ENCODE measurements around the gene GNA12. TPM values are rescaled to one million over a fixed set of nuclear protein-coding genes. Genes with fewer than 3 reads are reported as not detected.
"Not testable (repeated sequence)": the region's sequence is repeated elsewhere in the genome, so short reads cannot be mapped to it uniquely, and the experiment has no call there.

GNA12 gene
- polyA plus RNA-seq, 4 donors, result 3.4 to 27.2 (median 14.5) TPM

DNA sequence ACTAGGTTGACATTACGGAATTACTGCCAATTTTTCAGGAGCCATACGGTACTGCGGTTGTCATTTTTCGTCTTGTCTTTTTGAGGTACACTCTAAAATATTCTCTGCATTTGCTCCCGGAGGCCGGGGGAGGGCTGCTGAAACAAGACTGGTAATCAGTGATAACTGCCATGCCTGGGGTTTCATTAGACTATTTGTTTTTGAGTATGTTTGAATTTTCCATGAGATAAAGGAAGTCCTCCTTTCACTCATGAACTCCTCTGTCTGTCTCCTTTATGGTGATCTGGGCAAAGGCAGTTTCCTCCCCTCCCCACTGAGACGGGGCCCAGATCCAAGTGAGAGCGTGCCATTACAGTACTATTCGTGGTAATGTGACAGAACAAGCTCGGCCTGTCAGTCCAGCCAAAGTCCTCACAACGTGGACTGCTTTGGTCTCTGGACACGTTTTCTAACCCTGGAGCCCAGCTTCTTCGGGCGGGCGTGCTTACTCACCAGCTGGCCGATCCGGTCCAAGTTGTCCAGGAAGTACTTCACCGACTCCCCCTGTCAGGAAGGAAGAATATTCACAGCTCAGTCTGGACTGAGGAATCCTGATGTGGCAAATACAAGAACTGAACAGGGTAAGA, 111.0 kb downstream of the GNA12 start:
- peak overlapping the region in 2 of 3 donors; percentile 35 to 60 for H3K27ac ChIP-seq (ENCODE audit: low read depth in 1 of 3, low read length in 2 of 3)
- 53 to 61% (median 59%) methylated on average over 18 of the region's 18 CpGs for WGBS, 3 donors
- FAIRE-seq, result no peak
- peaks cover 0 to 56% (median 2%) of the 10 kb centered on the region in 3 donors for H3K36me3 ChIP-seq (ENCODE audit: control insufficient read depth in 3 of 3, insufficient read depth in 2 of 3, low read depth in 1 of 3, low read length in 3 of 3)
- DNase-seq, result peak; percentile 48 to 49
- peaks cover 0 to 8% of the 10 kb centered on the region in 2 donors for H3K9me3 ChIP-seq (ENCODE audit: control insufficient read depth in 2 of 2, insufficient read depth in 1 of 2, low read depth in 1 of 2, low read length in 1 of 2)
- no peak overlapping the region for H3K4me3 ChIP-seq (ENCODE audit: low read depth in 1 of 3, low read length in 3 of 3)
- H3K27me3 ChIP-seq (ENCODE audit: control insufficient read depth in 3 of 3, insufficient read depth in 3 of 3, low read length in 3 of 3), result no peaks in the 10 kb centered on the region
- H3K4me1 ChIP-seq (ENCODE audit: control insufficient read depth in 3 of 3, insufficient read depth in 2 of 3, low read depth in 1 of 3, low read length in 2 of 3), result peaks cover 0 to 3% (median 0%) of the 10 kb centered on the region in 3 donors

DNA sequence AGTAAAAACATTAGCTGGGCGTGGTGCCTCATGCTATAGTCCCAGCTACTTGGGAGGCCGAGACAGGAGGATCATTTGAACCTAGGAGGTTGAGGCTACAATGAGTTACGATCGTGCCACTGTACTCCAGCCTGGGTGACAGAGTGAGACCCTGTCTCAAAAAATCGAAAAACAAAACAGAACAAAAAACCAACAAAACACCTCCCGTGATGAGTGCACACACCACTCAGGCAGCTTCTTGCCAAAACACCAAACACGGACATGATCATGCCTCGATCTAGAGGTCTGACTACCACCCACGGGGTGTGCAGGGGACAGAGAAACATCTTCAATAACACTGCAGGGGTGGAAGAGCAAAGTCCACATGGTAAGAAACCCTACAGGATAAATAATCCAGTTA, 111.7 kb downstream of the GNA12 start:
- peaks cover 0 to 3% (median 0%) of the 10 kb centered on the region in 3 donors for H3K4me1 ChIP-seq (ENCODE audit: control insufficient read depth in 3 of 3, insufficient read depth in 2 of 3, low read depth in 1 of 3, low read length in 2 of 3)
- no peak overlapping the region for H3K4me3 ChIP-seq (ENCODE audit: low read depth in 1 of 3, low read length in 3 of 3)
- DNase-seq (no peak), FAIRE-seq (no peak)
- no peak overlapping the region for H3K27ac ChIP-seq (ENCODE audit: low read depth in 1 of 3, low read length in 2 of 3)
- H3K36me3 ChIP-seq (ENCODE audit: control insufficient read depth in 3 of 3, insufficient read depth in 2 of 3, low read depth in 1 of 3, low read length in 3 of 3), result peaks cover 0 to 60% (median 2%) of the 10 kb centered on the region in 3 donors
- no peaks in the 10 kb centered on the region for H3K27me3 ChIP-seq (ENCODE audit: control insufficient read depth in 3 of 3, insufficient read depth in 3 of 3, low read length in 3 of 3)
- WGBS, 3 donors, result 91 to 92% (median 91%) methylated on average over 9 of the region's 9 CpGs
- H3K9me3 ChIP-seq (ENCODE audit: control insufficient read depth in 2 of 2, insufficient read depth in 1 of 2, low read depth in 1 of 2, low read length in 1 of 2), result peaks cover 0 to 8% of the 10 kb centered on the region in 2 donors

- no peak for FAIRE-seq
- Histone ChIP-seq H3K36me3 (ENCODE audit: control insufficient read depth in 3 of 3, insufficient read depth in 2 of 3, low read depth in 1 of 3, low read length in 3 of 3) (peaks cover 0 to 64% (median 2%) of the 10 kb centered on the region in 3 donors), H3K4me1 (ENCODE audit: control insufficient read depth in 3 of 3, insufficient read depth in 2 of 3, low read depth in 1 of 3, low read length in 2 of 3) (peaks cover 0 to 3% (median 0%) of the 10 kb centered on the region in 3 donors), H3K4me3 (ENCODE audit: low read depth in 1 of 3, low read length in 3 of 3) (no peak overlapping the region), H3K27me3 (ENCODE audit: control insufficient read depth in 3 of 3, insufficient read depth in 3 of 3, low read length in 3 of 3) (no peaks in the 10 kb centered on the region), H3K27ac (ENCODE audit: low read depth in 1 of 3, low read length in 2 of 3) (no peak overlapping the region), H3K9me3 (ENCODE audit: control insufficient read depth in 2 of 2, insufficient read depth in 1 of 2, low read depth in 1 of 2, low read length in 1 of 2) (peaks cover 0 to 8% of the 10 kb centered on the region in 2 donors)
- no peak for DNase-seq
- 96% methylated on average over 45 of the region's 45 CpGs for WGBS, 3 donors
These were observed 113.0 kb downstream of the GNA12 start for GRCh38 chr7:2730846-2731770.

GRCh38 chr7:2729893-2730716, 114.0 kb downstream of the GNA12 start:
- no peak for FAIRE-seq

GRCh38 chr7:2729031-2729892, 114.8 kb downstream of the GNA12 start:
- Histone ChIP-seq H3K27me3 (ENCODE audit: control insufficient read depth in 3 of 3, insufficient read depth in 3 of 3, low read length in 3 of 3) (no peaks in the 10 kb centered on the region), H3K4me1 (ENCODE audit: control insufficient read depth in 3 of 3, insufficient read depth in 2 of 3, low read depth in 1 of 3, low read length in 2 of 3) (peaks cover 0 to 3% (median 0%) of the 10 kb centered on the region in 3 donors), H3K4me3 (ENCODE audit: low read depth in 1 of 3, low read length in 3 of 3) (no peak overlapping the region), H3K27ac (ENCODE audit: low read depth in 1 of 3, low read length in 2 of 3) (peak overlapping the region in 1 of 3 donors; percentile 57), H3K9me3 (ENCODE audit: control insufficient read depth in 2 of 2, insufficient read depth in 1 of 2, low read depth in 1 of 2, low read length in 1 of 2) (peaks cover 0 to 8% of the 10 kb centered on the region in 2 donors), H3K36me3 (ENCODE audit: control insufficient read depth in 3 of 3, insufficient read depth in 2 of 3, low read depth in 1 of 3, low read length in 3 of 3) (peaks cover 0 to 71% (median 2%) of the 10 kb centered on the region in 3 donors)
- 72 to 92% (median 86%) methylated on average over 37 of the region's 37 CpGs for WGBS, 3 donors
- DNase-seq (no peak), FAIRE-seq (no peak)

More at GRCh38 chr7:2729893-2730716, 114.0 kb downstream of the GNA12 start:
- Histone ChIP-seq H3K9me3 (ENCODE audit: control insufficient read depth in 2 of 2, insufficient read depth in 1 of 2, low read depth in 1 of 2, low read length in 1 of 2) (peaks cover 0 to 8% of the 10 kb centered on the region in 2 donors), H3K27ac (ENCODE audit: low read depth in 1 of 3, low read length in 2 of 3) (peak overlapping the region in 1 of 3 donors; percentile 57), H3K27me3 (ENCODE audit: control insufficient read depth in 3 of 3, insufficient read depth in 3 of 3, low read length in 3 of 3) (no peaks in the 10 kb centered on the region), H3K4me1 (ENCODE audit: control insufficient read depth in 3 of 3, insufficient read depth in 2 of 3, low read depth in 1 of 3, low read length in 2 of 3) (peaks cover 0 to 3% (median 0%) of the 10 kb centered on the region in 3 donors), H3K4me3 (ENCODE audit: low read depth in 1 of 3, low read length in 3 of 3) (no peak overlapping the region), H3K36me3 (ENCODE audit: control insufficient read depth in 3 of 3, insufficient read depth in 2 of 3, low read depth in 1 of 3, low read length in 3 of 3) (peaks cover 0 to 68% (median 2%) of the 10 kb centered on the region in 3 donors)
- DNase-seq, result no peak
- WGBS, 3 donors, result 78 to 91% (median 88%) methylated on average over 33 of the region's 33 CpGs

DNA sequence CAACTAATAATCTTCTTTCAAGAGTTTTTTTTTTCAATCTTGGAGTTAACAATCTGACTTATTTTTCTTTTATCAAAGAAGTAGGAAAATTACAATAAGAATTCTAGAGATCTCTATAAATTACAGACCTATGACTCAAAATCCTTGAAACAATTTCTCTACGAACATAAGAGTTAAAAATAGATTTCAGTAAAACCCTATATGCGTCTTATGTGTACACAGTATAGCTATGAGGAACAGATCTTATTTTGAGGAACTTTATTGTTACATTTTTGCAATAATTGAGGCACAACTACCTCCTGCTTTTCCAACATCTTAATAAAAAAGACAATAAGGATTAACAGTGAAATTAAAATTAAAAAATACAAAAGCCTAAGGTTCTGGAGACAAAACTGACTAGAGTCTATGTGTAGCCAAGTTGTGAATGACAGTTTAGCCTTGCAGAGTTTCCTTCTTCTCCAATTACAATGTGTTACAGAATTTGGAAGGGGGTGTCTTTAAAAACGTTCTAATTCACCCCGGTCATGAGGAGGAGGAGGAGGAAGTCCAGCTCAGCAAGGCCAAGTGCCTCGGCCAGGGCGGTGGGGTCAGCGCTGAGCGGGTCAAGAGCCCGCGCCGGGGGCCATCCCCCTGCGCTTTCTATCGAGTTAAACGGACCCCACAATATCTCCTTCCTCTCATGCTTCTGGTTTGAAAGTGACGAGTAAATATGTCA, 115.6 kb downstream of the GNA12 start:
- Histone ChIP-seq H3K27me3 (ENCODE audit: control insufficient read depth in 3 of 3, insufficient read depth in 3 of 3, low read length in 3 of 3) (no peaks in the 10 kb centered on the region), H3K9me3 (ENCODE audit: control insufficient read depth in 2 of 2, insufficient read depth in 1 of 2, low read depth in 1 of 2, low read length in 1 of 2) (peaks cover 0 to 6% of the 10 kb centered on the region in 2 donors), H3K4me1 (ENCODE audit: control insufficient read depth in 3 of 3, insufficient read depth in 2 of 3, low read depth in 1 of 3, low read length in 2 of 3) (peaks cover 0 to 3% (median 0%) of the 10 kb centered on the region in 3 donors), H3K36me3 (ENCODE audit: control insufficient read depth in 3 of 3, insufficient read depth in 2 of 3, low read depth in 1 of 3, low read length in 3 of 3) (peaks cover 0 to 77% (median 2%) of the 10 kb centered on the region in 3 donors), H3K27ac (ENCODE audit: low read depth in 1 of 3, low read length in 2 of 3) (peak overlapping the region in 1 of 3 donors; percentile 57), H3K4me3 (ENCODE audit: low read depth in 1 of 3, low read length in 3 of 3) (no peak overlapping the region)
- WGBS, 3 donors, result 63 to 85% (median 82%) methylated on average over 15 of the region's 15 CpGs
- no peak for DNase-seq
- peak; percentile 5 for FAIRE-seq

GRCh38 chr7:2727206-2727605, 116.9 kb downstream of the GNA12 start:
- 81 to 89% (median 85%) methylated on average over 13 of the region's 13 CpGs for WGBS, 3 donors
- H3K4me1 ChIP-seq (ENCODE audit: control insufficient read depth in 3 of 3, insufficient read depth in 2 of 3, low read depth in 1 of 3, low read length in 2 of 3); DNase-seq; FAIRE-seq; H3K4me3 ChIP-seq (ENCODE audit: low read depth in 1 of 3, low read length in 3 of 3); H3K27me3 ChIP-seq (ENCODE audit: control insufficient read depth in 3 of 3, insufficient read depth in 3 of 3, low read length in 3 of 3); H3K9me3 ChIP-seq (ENCODE audit: control insufficient read depth in 2 of 2, insufficient read depth in 1 of 2, low read depth in 1 of 2, low read length in 1 of 2); H3K27ac ChIP-seq (ENCODE audit: low read depth in 1 of 3, low read length in 2 of 3): not testable (repeated sequence)
- H3K36me3 ChIP-seq (ENCODE audit: control insufficient read depth in 3 of 3, insufficient read depth in 2 of 3, low read depth in 1 of 3, low read length in 3 of 3), result peaks cover 0 to 79% (median 2%) of the 10 kb centered on the region in 3 donors
